Measurements from ENCODE around the gene APOL4.

Gene APOL4

DNA sequence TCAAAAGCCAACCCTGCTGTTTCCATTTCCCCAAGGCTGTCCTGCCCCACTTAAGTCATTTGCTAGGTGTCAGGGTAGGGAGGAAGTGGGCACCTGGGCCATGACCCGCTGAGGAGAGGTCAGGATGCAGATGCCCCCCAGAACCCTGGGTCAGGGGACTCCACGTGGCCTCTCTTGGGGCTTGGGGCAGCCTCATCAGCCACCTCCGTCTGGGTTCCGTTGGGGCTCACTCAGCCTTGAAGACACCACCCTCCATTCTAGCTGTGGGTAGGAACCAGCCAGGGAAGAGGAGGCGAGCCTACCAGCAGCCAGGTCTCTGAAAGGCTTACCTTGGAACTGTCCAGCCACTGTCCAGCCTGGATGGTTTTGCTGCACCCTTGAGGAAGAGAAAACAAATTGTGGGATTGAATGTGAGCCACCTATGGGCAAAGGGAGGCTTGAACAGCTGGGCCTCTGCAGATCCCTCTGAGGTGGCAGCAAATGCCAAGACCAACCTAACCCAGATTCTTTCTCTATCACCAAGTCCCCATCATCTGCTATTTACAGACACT, 2.5 kb downstream of the APOL4 start:
- H3K27ac ChIP-seq, result no peak overlapping the region
- ChIA-PET POLR2A (ENCODE audit: low non-redundant PET) (no interaction called here), CTCF (interaction anchor here (0.5 kb wide), 1 partner anchor 577 kb away, joined by 3 read pairs; no protein-coding TSS in a partner anchor)
- DNase-seq (ENCODE audit: low spot score), result no peak
- TF ChIP-seq, protein P1, sequence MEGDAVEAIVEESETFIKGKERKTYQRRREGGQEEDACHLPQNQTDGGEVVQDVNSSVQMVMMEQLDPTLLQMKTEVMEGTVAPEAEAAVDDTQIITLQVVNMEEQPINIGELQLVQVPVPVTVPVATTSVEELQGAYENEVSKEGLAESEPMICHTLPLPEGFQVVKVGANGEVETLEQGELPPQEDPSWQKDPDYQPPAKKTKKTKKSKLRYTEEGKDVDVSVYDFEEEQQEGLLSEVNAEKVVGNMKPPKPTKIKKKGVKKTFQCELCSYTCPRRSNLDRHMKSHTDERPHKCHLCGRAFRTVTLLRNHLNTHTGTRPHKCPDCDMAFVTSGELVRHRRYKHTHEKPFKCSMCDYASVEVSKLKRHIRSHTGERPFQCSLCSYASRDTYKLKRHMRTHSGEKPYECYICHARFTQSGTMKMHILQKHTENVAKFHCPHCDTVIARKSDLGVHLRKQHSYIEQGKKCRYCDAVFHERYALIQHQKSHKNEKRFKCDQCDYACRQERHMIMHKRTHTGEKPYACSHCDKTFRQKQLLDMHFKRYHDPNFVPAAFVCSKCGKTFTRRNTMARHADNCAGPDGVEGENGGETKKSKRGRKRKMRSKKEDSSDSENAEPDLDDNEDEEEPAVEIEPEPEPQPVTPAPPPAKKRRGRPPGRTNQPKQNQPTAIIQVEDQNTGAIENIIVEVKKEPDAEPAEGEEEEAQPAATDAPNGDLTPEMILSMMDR (conservative IDR thresholded peaks at IDR 0.05; ENCODE audit: low read depth), result no peak

DNA sequence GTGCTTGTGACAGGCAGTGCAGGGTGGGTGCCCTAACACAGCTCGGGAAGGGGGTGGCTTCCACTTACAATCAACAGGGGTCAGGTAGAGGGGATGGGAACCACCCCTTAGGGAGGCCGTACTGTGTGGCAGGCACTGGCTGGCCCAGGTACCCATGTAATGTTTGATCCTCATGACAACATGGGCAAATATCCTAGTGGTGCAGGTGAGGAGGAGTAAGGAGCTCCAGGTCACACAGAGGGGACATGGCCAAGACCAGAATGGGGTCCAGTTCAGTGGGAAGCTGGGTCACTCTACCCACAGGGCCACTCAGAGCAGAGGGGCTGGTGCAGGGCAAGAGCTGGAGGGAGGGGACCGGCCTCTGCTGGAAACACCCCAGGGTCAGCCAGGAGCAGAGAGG, 3.1 kb downstream of the APOL4 start:
- H3K27ac ChIP-seq, result no peak overlapping the region
- TF ChIP-seq, protein P1 (conservative IDR thresholded peaks at IDR 0.05; ENCODE audit: low read depth), result no peak
- ChIA-PET CTCF (interaction anchor here (0.8 kb wide), 1 partner anchor 46 kb away, joined by 4 read pairs; no protein-coding TSS in a partner anchor), POLR2A (ENCODE audit: low non-redundant PET) (no interaction called here)
- no peak for DNase-seq (ENCODE audit: low spot score)

DNA sequence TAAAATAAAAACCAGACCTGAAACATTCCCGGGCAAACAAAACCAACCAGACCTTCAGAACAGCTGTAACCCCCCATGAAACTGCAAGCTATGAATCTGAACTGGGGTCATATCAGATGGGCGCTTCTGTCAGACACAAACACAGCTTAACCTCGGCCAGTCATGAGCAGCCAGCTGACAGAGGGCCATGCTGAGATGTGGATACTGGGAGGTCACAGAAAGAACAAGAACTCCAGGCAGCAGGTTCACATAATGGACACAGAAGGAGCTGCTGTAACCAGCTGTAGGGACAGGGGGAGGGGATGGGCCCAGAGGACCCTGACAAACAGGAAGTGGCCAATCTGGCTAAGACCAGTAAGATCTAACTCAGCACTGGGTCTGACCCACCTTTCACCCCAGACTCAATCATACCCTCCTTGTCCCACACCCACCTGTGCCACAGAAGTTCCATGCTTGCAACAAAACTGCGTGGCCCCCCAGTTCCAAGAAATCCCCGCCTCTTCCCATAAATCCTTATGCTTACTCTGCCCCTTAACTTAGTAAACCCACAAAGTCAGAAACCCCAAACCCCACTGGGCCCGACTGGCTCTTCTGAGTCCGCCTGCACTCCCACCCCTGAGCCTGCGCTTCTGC, 4.0 kb downstream of the APOL4 start:
- ChIA-PET CTCF (interaction anchor here (0.7 to 0.8 kb wide), 2 partner anchors 17 to 45 kb away, joined by 3 to 4 read pairs; no protein-coding TSS in a partner anchor), POLR2A (ENCODE audit: low non-redundant PET) (no interaction called here)
- TF ChIP-seq, protein P1 (conservative IDR thresholded peaks at IDR 0.05; ENCODE audit: low read depth), result no peak
- H3K27ac ChIP-seq, result no peak overlapping the region
- no peak for DNase-seq (ENCODE audit: low spot score)

DNA sequence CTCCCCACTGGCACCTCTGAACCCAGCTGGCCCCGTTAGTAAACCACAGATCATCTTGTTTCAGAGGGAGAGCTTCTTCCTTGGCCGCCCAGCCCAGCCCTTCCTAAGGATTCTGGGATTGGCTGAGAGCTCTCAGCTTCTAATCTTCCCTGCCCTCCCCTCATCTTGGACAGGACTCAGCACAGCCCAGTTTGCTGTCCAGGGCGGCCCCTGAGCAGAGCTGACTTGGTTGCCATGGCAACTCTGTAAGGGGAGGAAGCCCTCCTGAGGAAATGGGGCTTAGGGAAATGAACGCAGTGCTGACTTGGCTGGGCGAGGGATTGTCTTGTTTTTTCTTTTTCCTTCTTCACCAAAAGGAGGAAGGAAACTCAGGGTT, 4.6 kb downstream of the APOL4 start:
- CTCF ChIA-PET, result no interaction called here
- DNase-seq (ENCODE audit: low spot score), result no peak
- POLR2A ChIA-PET (ENCODE audit: low non-redundant PET), result no interaction called here
- TF ChIP-seq, protein P1 (conservative IDR thresholded peaks at IDR 0.05; ENCODE audit: low read depth), result no peak
- H3K27ac ChIP-seq, result no peak overlapping the region

DNA sequence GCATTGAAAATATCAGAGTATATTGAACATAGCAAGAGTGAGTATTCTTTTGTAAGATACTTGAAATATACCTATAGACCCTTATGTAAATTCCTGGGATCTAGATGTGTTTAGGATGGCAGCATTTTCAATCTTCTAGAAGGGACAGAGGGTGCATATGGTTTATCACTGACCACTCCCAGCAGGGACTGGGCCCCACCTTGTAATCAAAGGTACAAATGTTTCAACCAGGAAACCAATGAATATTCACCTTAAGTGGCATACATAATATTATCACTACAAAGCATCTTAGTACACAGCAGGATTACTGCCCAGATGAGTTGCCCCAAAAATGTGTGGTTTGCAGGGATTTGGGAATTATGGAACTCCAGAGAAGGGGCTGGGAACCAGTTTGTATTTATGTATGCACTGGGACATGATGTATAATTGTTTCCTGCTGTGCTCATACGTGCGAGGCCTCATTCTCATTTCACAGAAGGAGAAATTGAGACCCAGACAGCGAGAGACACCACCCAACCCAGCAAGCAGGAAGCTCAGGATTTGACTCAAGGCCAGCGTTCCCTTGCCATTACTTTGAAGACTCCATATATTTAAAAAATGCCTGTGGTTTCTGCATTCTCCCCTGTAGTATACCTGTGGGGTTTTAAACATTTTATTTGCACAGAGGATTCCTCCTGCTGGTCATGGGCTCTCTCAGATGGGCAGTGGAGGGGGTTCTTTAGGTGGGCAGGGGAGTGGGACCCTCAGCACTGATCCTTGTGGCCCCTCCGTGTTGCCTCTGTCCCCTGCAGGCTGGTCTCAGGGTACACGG, 5.2 kb downstream of the APOL4 start:
- ChIA-PET CTCF (no interaction called here), POLR2A (ENCODE audit: low non-redundant PET) (no interaction called here)
- H3K27ac ChIP-seq, result no peak overlapping the region

DNA sequence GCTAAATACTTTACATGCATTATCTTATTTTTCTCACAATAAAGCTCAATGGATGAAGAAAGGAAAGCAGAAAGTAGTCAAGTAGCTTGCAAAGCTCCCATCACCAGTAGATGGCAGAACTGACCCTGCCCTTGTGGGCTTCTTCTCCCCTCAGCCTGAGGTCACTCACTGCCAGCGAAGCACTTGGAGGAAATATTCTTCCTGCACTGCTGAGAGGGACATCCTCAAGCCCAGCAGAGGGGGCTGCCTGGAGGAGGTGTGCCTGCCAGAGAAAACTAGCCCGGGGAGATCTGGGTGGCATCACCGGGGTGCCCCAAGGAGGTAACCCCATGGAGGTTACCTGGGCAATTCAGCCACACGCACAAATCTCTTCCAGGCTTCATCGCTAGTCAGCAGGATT, 6.6 kb downstream of the APOL4 start:
- TF ChIP-seq, protein P1 (conservative IDR thresholded peaks at IDR 0.05; ENCODE audit: low read depth), result peak; percentile 51
- POLR2A ChIA-PET (ENCODE audit: low non-redundant PET), result no interaction called here
- H3K27ac ChIP-seq, result no peak overlapping the region
- CTCF ChIA-PET, result interaction anchor here (0.6 kb wide), 1 partner anchor 293 kb away, joined by 6 read pairs; no protein-coding TSS in a partner anchor
- no peak for DNase-seq (ENCODE audit: low spot score)

More for the DNA sequence above, 5.2 kb downstream of the APOL4 start:
- TF ChIP-seq, protein P1 (conservative IDR thresholded peaks at IDR 0.05; ENCODE audit: low read depth), result no peak
- DNase-seq (ENCODE audit: low spot score), result no peak

Measured in RWPE1 (cell line).